Nephron progenitor cell (in vitro differentiated cells): ENCODE measurements around the gene GNAI3.
A peak's percentile ranks its signal among the peaks of the same experiment; 100 is the strongest.

Experiments
- DNase-seq: peaks from one replicate; pipeline ENCODE4 v3.0.0; 2021
- H3K27ac Mint-ChIP-seq: 2 replicates; pipeline ENCODE4 v1.8.0; 2021; ENCODE audit warnings: mild to moderate bottlenecking, moderate library complexity, mixed read lengths
- H3K27me3 Mint-ChIP-seq: 2 replicates; pipeline ENCODE4 v1.8.0; 2021; ENCODE audit warnings: mild to moderate bottlenecking, low read depth, mixed read lengths; ENCODE audit not compliant: poor library complexity
- H3K36me3 Mint-ChIP-seq: 2 replicates; pipeline ENCODE4 v1.8.0; 2021; ENCODE audit warnings: low read depth, mixed read lengths
- H3K4me1 Mint-ChIP-seq: 2 replicates; pipeline ENCODE4 v1.8.0; 2021; ENCODE audit warnings: mixed read lengths
- H3K4me3 Mint-ChIP-seq: 2 replicates; pipeline ENCODE4 v1.8.0; 2021; ENCODE audit warnings: mild to moderate bottlenecking, moderate library complexity, mixed read lengths
- H3K9me3 Mint-ChIP-seq: 2 replicates; pipeline ENCODE4 v1.8.0; 2021; ENCODE audit warnings: mild to moderate bottlenecking, moderate library complexity, mixed read lengths
- TF ChIP-seq, protein P1 (sequence below): fragments of 200-600 bp; sonication (generic); IDR thresholded peaks from 2 replicates; pipeline ENCODE4 v1.5.0; 2021; ENCODE audit warnings: antibody characterized with exemption

Gene GNAI3

DNA sequence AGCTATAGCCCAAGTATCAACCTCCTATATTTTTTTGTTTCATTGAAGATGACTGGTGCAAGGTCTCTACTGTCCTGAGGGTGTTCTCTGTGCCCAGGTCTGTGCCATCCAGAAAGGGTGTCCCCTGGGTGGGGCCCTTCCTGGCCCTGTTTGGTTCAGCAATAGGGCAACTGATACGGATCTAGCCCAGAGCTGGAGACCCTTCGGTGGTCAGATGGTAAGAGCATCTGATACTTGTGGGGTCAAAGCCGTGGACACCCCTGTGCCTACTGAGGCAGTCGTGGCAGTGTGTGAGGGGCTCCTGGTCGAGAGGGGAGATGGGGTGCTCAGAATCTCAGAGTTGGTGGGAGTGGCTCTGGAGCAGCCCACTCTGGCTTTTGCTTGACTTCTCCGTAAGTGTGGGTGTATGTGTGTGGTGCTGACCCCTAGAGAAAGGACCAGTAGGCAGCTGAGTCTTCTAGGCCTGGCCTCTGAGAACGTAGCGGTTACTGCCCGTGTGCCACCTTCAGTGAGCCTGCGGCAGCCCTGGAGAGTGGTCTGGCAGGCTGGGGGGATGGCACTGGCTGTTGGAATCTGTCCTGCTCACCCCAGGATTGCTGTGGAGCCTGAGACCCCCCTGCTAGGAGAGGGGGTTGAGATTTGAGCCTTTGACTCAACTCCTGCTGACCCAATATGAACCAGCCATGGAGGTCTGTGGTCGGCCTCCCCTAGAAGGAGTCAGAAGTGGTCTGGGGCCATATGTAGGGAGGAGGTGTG is 73.9 kb downstream of the GNAI3 start:
- H3K4me1 Mint-ChIP-seq = peaks cover 72% of the 10 kb centered on the region
- H3K4me3 Mint-ChIP-seq = peak overlapping the region; percentile 95
- H3K36me3 Mint-ChIP-seq = peaks cover 5% of the 10 kb centered on the region
- H3K27ac Mint-ChIP-seq = peak overlapping the region; percentile 59
- TF ChIP-seq, protein P1, sequence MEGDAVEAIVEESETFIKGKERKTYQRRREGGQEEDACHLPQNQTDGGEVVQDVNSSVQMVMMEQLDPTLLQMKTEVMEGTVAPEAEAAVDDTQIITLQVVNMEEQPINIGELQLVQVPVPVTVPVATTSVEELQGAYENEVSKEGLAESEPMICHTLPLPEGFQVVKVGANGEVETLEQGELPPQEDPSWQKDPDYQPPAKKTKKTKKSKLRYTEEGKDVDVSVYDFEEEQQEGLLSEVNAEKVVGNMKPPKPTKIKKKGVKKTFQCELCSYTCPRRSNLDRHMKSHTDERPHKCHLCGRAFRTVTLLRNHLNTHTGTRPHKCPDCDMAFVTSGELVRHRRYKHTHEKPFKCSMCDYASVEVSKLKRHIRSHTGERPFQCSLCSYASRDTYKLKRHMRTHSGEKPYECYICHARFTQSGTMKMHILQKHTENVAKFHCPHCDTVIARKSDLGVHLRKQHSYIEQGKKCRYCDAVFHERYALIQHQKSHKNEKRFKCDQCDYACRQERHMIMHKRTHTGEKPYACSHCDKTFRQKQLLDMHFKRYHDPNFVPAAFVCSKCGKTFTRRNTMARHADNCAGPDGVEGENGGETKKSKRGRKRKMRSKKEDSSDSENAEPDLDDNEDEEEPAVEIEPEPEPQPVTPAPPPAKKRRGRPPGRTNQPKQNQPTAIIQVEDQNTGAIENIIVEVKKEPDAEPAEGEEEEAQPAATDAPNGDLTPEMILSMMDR = no peak
- no peak for DNase-seq
- no peaks in the 10 kb centered on the region for H3K9me3 Mint-ChIP-seq
- peaks cover 2% of the 10 kb centered on the region for H3K27me3 Mint-ChIP-seq

DNA sequence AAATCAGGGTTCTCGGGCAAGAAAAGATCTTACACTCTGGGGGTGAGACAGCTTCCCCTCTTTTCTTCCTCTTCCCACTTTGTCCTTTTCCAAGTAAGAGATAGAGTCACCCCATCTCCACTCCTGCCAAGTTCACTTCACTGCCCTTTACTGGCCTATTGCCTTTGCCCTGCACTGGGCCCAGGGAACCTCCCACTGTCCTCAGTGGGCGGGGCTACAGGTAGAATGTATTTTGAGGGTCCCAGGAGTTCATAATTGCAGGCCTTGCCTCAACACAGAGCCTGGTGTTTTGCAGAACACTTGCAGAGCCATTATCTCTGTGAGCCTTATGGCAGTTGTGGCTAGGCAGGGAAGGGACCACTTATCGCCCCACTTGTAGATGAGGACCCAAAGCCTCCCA is 74.5 kb downstream of the GNAI3 start:
- peaks cover 73% of the 10 kb centered on the region for H3K4me1 Mint-ChIP-seq
- peaks cover 2% of the 10 kb centered on the region for H3K27me3 Mint-ChIP-seq
- peak overlapping the region; percentile 64 for H3K4me3 Mint-ChIP-seq
- H3K36me3 Mint-ChIP-seq = peaks cover 11% of the 10 kb centered on the region
- no peak for DNase-seq
- TF ChIP-seq, protein P1 = no peak
- peak overlapping the region; percentile 59 for H3K27ac Mint-ChIP-seq
- no peaks in the 10 kb centered on the region for H3K9me3 Mint-ChIP-seq

DNA sequence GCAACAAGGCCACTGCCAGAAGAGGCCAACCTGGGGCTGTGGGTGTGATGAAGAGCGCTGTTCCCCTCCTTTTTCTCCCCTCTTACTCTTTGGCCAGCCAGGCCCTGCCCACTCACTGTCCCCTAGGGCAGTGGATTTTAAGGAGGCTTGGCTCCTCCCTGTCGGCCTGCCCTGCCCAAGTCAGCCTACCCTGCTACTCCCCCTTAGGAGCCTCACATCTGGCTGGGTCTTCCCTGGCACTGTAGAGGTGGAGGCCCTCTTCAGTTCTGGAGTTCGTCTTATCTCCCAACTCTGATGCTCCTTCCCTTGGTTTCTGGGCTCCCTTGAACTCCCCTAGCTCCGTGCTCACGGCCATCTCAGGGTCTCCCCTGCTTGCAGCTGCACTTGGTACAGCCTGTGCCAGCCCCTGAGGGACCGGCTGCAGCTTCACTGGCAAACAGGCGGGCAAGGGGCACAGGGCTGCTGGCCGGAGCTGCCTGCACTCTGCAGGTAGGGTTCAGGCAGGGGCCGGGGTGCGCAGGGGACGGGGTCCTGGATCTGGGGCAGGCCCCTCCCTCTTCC is 75.3 kb downstream of the GNAI3 start:
- DNase-seq = no peak
- peaks cover 2% of the 10 kb centered on the region for H3K27me3 Mint-ChIP-seq
- H3K4me1 Mint-ChIP-seq = peaks cover 74% of the 10 kb centered on the region
- TF ChIP-seq, protein P1 = no peak
- H3K27ac Mint-ChIP-seq = no peak overlapping the region
- H3K36me3 Mint-ChIP-seq = peaks cover 17% of the 10 kb centered on the region
- no peaks in the 10 kb centered on the region for H3K9me3 Mint-ChIP-seq
- peak overlapping the region; percentile 11 for H3K4me3 Mint-ChIP-seq

DNA sequence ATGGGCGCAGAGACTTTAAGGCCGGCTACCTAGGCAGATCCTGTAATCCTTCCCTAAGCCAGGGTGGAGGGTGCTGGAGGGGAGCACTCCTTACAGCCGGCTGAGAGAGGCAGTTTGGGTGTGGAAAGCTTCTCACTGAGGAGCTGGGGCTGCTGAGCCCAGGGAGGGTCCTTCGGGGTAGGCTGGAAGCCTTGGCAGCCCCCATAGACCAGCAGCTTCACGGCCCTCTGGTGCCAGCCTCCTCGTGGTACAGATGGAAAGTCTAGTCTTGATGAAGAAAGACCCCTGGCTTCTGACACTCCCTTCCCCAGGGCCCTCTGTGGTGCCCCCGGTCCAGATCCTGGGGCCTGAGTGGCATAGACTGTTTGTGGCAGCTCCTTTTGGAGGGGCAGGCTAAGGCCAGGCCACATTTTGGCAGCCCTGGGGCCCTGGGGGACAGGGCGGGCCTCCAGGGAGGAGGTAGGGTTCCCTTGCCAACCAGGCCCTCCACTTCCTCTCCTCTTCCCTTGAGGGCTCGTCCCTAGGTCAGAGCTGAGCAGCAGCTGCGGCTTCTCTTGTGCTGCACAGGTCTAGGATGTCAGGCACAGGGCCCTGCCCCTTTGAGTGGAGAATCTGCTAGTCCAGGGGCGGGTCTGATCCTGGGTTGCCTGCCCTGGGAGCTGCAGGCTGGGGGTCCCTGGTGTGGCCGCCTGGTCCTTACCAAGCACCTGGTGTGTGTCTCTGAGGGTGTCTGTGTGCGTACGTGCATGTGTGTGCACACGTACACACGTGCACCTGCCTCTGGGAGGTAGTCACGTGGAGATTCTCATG is 76.0 kb downstream of the GNAI3 start:
- no peak overlapping the region for H3K4me3 Mint-ChIP-seq
- peaks cover 2% of the 10 kb centered on the region for H3K27me3 Mint-ChIP-seq
- DNase-seq = no peak
- TF ChIP-seq, protein P1 = no peak
- no peaks in the 10 kb centered on the region for H3K9me3 Mint-ChIP-seq
- H3K4me1 Mint-ChIP-seq = peaks cover 66% of the 10 kb centered on the region
- peaks cover 19% of the 10 kb centered on the region for H3K36me3 Mint-ChIP-seq
- no peak overlapping the region for H3K27ac Mint-ChIP-seq

DNA sequence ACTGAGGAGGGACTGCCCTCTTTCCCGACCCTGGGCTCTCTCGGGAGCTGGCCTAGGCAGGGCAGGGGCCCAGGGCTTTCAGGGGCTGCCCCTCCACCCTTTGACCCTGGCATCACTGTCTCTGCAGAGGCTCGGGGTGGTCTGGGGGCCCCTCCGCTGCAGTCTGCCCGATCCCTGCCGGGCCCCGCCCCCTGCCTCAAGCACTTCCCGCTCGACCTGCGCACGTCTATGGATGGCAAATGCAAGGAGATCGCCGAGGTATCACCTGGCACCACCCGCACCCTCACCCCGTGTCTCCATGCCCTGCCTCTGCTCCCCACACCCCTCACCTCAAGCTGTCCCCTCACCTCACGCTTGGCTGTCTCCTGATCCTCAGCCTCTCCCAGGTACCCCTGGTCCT is 76.8 kb downstream of the GNAI3 start:
- Mint-ChIP-seq H3K27me3 (peaks cover 2% of the 10 kb centered on the region), H3K4me1 (peaks cover 61% of the 10 kb centered on the region), H3K27ac (no peak overlapping the region), H3K36me3 (peaks cover 27% of the 10 kb centered on the region), H3K4me3 (no peak overlapping the region), H3K9me3 (no peaks in the 10 kb centered on the region)
- TF ChIP-seq, protein P1 = no peak
- no peak for DNase-seq
